Neural crest cell (in vitro differentiated cells): Measurements from ENCODE around the gene TTLL11. TPM values are rescaled to one million over a fixed set of nuclear protein-coding genes. Genes with fewer than 3 reads are reported as not detected.

Experiments used
- DNase-seq: peaks from one replicate; pipeline ENCODE4 v3.0.0; 2021; ENCODE audit warnings: low read depth, mixed read lengths, low spot score
- H3K27ac Mint-ChIP-seq: one replicate; pipeline ENCODE4 v1.8.0; 2021; ENCODE audit warnings: mild to moderate bottlenecking, mixed read lengths; ENCODE audit not compliant: unreplicated experiment
- H3K27me3 Mint-ChIP-seq: 2 replicates; pipeline ENCODE4 v1.8.0; 2021; ENCODE audit warnings: low read depth, mild to moderate bottlenecking, mixed read lengths
- H3K36me3 Mint-ChIP-seq: 2 replicates; pipeline ENCODE4 v1.8.0; 2021; ENCODE audit warnings: low read depth, mild to moderate bottlenecking, mixed read lengths
- H3K4me1 Mint-ChIP-seq: 2 replicates; pipeline ENCODE4 v1.8.0; 2021; ENCODE audit warnings: mixed read lengths
- H3K4me3 Mint-ChIP-seq: one replicate; pipeline ENCODE4 v1.8.0; 2021; ENCODE audit warnings: mild to moderate bottlenecking, mixed read lengths
- H3K9me3 Mint-ChIP-seq: 2 replicates; pipeline ENCODE4 v1.8.0; 2021; ENCODE audit warnings: mixed read lengths
- CTCF ChIP-seq: fragments of 200-600 bp; sonication (generic); conservative IDR thresholded peaks from 2 replicates; pipeline ENCODE4 v1.5.0; 2021; ENCODE audit warnings: antibody characterized with exemption, mild to moderate bottlenecking
- total RNA-seq: library from RNA; stranded (reverse); gene quantifications from 2 replicates; pipeline ENCODE4 v1.2.1, GENCODE V29; 2021

The TTLL11 gene
- total RNA-seq, 1 donor from 2014 or later, result 9.1 TPM

- Mint-ChIP-seq H3K27ac (no peak overlapping the region), H3K4me3 (no peak overlapping the region), H3K36me3 (peaks cover 4% of the 10 kb centered on the region), H3K9me3 (peaks cover 2% of the 10 kb centered on the region), H3K4me1 (no peaks in the 10 kb centered on the region), H3K27me3 (no peaks in the 10 kb centered on the region)
- DNase-seq, result no peak
- no peak for TF ChIP-seq CTCF
These were observed 129.5 kb downstream of the TTLL11 start for GRCh38 chr9:121963528-121963995.

- Mint-ChIP-seq H3K36me3 (peaks cover 4% of the 10 kb centered on the region), H3K4me1 (peaks cover 6% of the 10 kb centered on the region), H3K27ac (no peak overlapping the region)
These were observed 130.7 kb downstream of the TTLL11 start for GRCh38 chr9:121962421-121962820.

GRCh38 chr9:121960665-121961064 lies 132.4 kb downstream of the TTLL11 start:
- no peak for TF ChIP-seq CTCF
- Mint-ChIP-seq H3K36me3 (peaks cover 2% of the 10 kb centered on the region), H3K27me3 (no peaks in the 10 kb centered on the region), H3K9me3 (no peaks in the 10 kb centered on the region), H3K4me3 (no peak overlapping the region), H3K4me1 (peaks cover 6% of the 10 kb centered on the region), H3K27ac (no peak overlapping the region)
- DNase-seq, result no peak

More at GRCh38 chr9:121962421-121962820, 130.7 kb downstream of the TTLL11 start:
- DNase-seq, result no peak
- no peak for TF ChIP-seq CTCF
- Mint-ChIP-seq H3K9me3 (peaks cover 2% of the 10 kb centered on the region), H3K4me3 (no peak overlapping the region), H3K27me3 (no peaks in the 10 kb centered on the region)

- no peak for DNase-seq
- no peaks in the 10 kb centered on the region for H3K9me3 Mint-ChIP-seq
- H3K4me3 Mint-ChIP-seq, result no peak overlapping the region
- H3K4me1 Mint-ChIP-seq, result peaks cover 6% of the 10 kb centered on the region
- H3K27ac Mint-ChIP-seq, result no peak overlapping the region
- no peak for TF ChIP-seq CTCF
- H3K36me3 Mint-ChIP-seq, result peaks cover 2% of the 10 kb centered on the region
- H3K27me3 Mint-ChIP-seq, result no peaks in the 10 kb centered on the region
These were observed 134.6 kb downstream of the TTLL11 start for GRCh38 chr9:121958530-121958929.

- no peak overlapping the region for H3K27ac Mint-ChIP-seq
- no peaks in the 10 kb centered on the region for H3K27me3 Mint-ChIP-seq
- no peaks in the 10 kb centered on the region for H3K9me3 Mint-ChIP-seq
- no peak for DNase-seq
- H3K4me3 Mint-ChIP-seq, result no peak overlapping the region
- H3K4me1 Mint-ChIP-seq, result peaks cover 6% of the 10 kb centered on the region
- TF ChIP-seq CTCF, result no peak
- H3K36me3 Mint-ChIP-seq, result peaks cover 2% of the 10 kb centered on the region
These were observed 136.3 kb downstream of the TTLL11 start for GRCh38 chr9:121956808-121957207.

GRCh38 chr9:121955649-121956048 lies 137.5 kb downstream of the TTLL11 start:
- H3K27me3 Mint-ChIP-seq, result no peaks in the 10 kb centered on the region
- H3K9me3 Mint-ChIP-seq, result no peaks in the 10 kb centered on the region
- H3K4me3 Mint-ChIP-seq, result no peak overlapping the region
- H3K36me3 Mint-ChIP-seq, result peaks cover 2% of the 10 kb centered on the region
- TF ChIP-seq CTCF, result no peak
- H3K27ac Mint-ChIP-seq, result no peak overlapping the region
- peaks cover 6% of the 10 kb centered on the region for H3K4me1 Mint-ChIP-seq
- no peak for DNase-seq
